Spleen (tissue), 11 donors: ENCODE measurements around the gene ARSG. TPM values are rescaled to one million over a fixed set of nuclear protein-coding genes. Genes with fewer than 3 reads are reported as not detected.

ENCODE experiments used
- DNase-seq: peaks from one replicate; pipeline ENCODE4 v3.0.0-alpha.2; 2020
- H3K27ac ChIP-seq, 8 donors: fragments of 200-600 bp; sonication (generic) in 7 of 8; 1 replicate in 4 of 8; 2 replicates in 4 of 8; pipeline versions ENCODE4 v1.5.0 to v1.8.0; 2016 to 2021; ENCODE audit warnings: inconsistent platforms in 4 of 8, mild to moderate bottlenecking in 4 of 8, moderate library complexity in 1 of 8
- H3K27me3 ChIP-seq, 7 donors: fragments of 200-600 bp; sonication (generic) in 6 of 7; replicated peaks in 1 of 7; 1 replicate in 4 of 7; 2 replicates in 3 of 7; pipeline versions ENCODE4 v1.5.0 to v1.8.0; 2016 to 2021; ENCODE audit warnings: inconsistent platforms in 3 of 7, mild to moderate bottlenecking in 1 of 7
- H3K36me3 ChIP-seq, 6 donors: fragments of 200-600 bp; sonication (generic) in 5 of 6; 1 replicate in 4 of 6; 2 replicates in 2 of 6; pipeline versions ENCODE4 v1.5.0 to v1.8.0; 2016 to 2021; ENCODE audit warnings: inconsistent platforms in 2 of 6
- H3K4me1 ChIP-seq, 6 donors: fragments of 200-600 bp; sonication (generic) in 5 of 6; 1 replicate in 3 of 6; 2 replicates in 3 of 6; pipeline versions ENCODE4 v1.5.0 to v1.8.0; 2016 to 2021; ENCODE audit warnings: inconsistent platforms in 3 of 6
- H3K4me3 ChIP-seq, 8 donors: fragments of 200-600 bp; sonication (generic) in 7 of 8; 1 replicate in 4 of 8; 2 replicates in 4 of 8; pipeline versions ENCODE4 v1.5.0 to v1.8.0; 2016 to 2021; ENCODE audit warnings: inconsistent platforms in 4 of 8, mild to moderate bottlenecking in 4 of 8, moderate library complexity in 2 of 8
- H3K9me3 ChIP-seq, 8 donors: fragments of 200-600 bp; sonication (generic) in 7 of 8; 1 replicate in 4 of 8; 2 replicates in 4 of 8; pipeline versions ENCODE4 v1.5.0 to v1.8.0; 2016 to 2021; ENCODE audit warnings: inconsistent platforms in 4 of 8
- CTCF ChIP-seq, 11 experiments: fragments of 200-600 bp in 7 of 11; fragments of 450-650 bp in 4 of 11; sonication (generic) in 4 of 11; IDR thresholded peaks in 8 of 11; conservative IDR thresholded peaks in 3 of 11; 1 replicate in 7 of 11; 2 replicates in 4 of 11; pipeline versions ENCODE4 v1.4.0 to v1.8.0; 2016 to 2021; ENCODE audit warnings: antibody characterized with exemption in 11 of 11, inconsistent platforms in 4 of 11, mild to moderate bottlenecking in 1 of 11
- POLR2A ChIP-seq, 3 donors: fragments of 450-650 bp; IDR thresholded peaks; one replicate each; pipeline ENCODE4 v1.5.1; 2017; ENCODE audit warnings: antibody characterized with exemption in 3 of 3, mild to moderate bottlenecking in 1 of 3
- POLR2AphosphoS5 ChIP-seq, 3 donors: sonication (generic); formaldehyde crosslinking; IDR thresholded peaks; one replicate each; pipeline ENCODE4 v1.5.1; 2017; ENCODE audit warnings: antibody characterized with exemption in 3 of 3
- WGBS, 5 donors: extraction: QIAGEN DNeasy Blood & Tissue Kit in 3 of 5; methylation state at CpG; one replicate each; pipeline versions ENCODE4 v1.1.5 to v1.1.7; 2013 to 2018; 5-methylcytosine and 5-hydroxymethylcytosine counted together
- intact Hi-C: fragments of 100-400 bp; cut with DNase I; formaldehyde crosslinking; loops from one replicate; pipeline ENCODE4 v1.15.0; 2023; ENCODE audit warnings: low total_unique reads
- polyA plus RNA-seq, 3 donors: library from polyadenylated mRNA; stranded (reverse); fragments of 200-250 nt; gene quantifications; one replicate each; pipeline ENCODE4 v1.2.1, GENCODE V29; 2013
- total RNA-seq, 7 donors: library from RNA; depleted of rRNA in 3 of 7; stranded (reverse); fragments of >200 nt in 3 of 7; fragmentation: NEBNext Ultra II Directional in 4 of 7; extraction: Animal tissue kit (Norgen Biotek cat#: 25700) in 4 of 7; gene quantifications; one replicate each; pipeline versions ENCODE4 v1.1.0 to v1.2.1, GENCODE V29; 2016 to 2021
- donor health status: healthy with polysubstance abuse.
- donor health status: DM: no; HTN: no; CAD: no; lungs with moderate emphysema.
- donor health status: DM: no; HTN: no; CAD: no.
- donor health status: Bipolar disorder and iron deficiency.
- donor health status: healthy.
- donor health status: DM: no; HTN: no; CAD: no.
- donor health status: DM: yes; HTN: yes; CAD: no.

Gene ARSG
- total and polyA plus RNA-seq, 10 donors: 1.5 to 24.3 (median 14.2) TPM

- DNase-seq: peak; percentile 32
- intact Hi-C loops: loop anchor here (10.0 kb wide), 1 partner anchor 155 kb away; no protein-coding TSS in a partner anchor
- Histone ChIP-seq H3K4me3 (no peak overlapping the region), H3K36me3 (peaks cover 0 to 100% (median 76%) of the 10 kb centered on the region in 6 donors), H3K9me3 (no peaks in the 10 kb centered on the region), H3K27ac (no peak overlapping the region), H3K27me3 (no peaks in the 10 kb centered on the region), H3K4me1 (peaks cover 0 to 3% (median 0%) of the 10 kb centered on the region in 6 donors)
- WGBS, 5 donors: 93 to 99% (median 94%) methylated on average over 11 of the region's 11 CpGs
- TF ChIP-seq POLR2AphosphoS5 (IDR thresholded peaks at IDR 0.05): no peak
- no peak for TF ChIP-seq CTCF (IDR thresholded peaks at IDR 0.05 in 8 of 11, conservative IDR thresholded peaks at IDR 0.05 in 3 of 11)
- no peak for TF ChIP-seq POLR2A (IDR thresholded peaks at IDR 0.05)
Measured at GRCh38 chr17:68429881-68430280, 138.6 kb downstream of the ARSG start.

- no peak overlapping the region for H3K27ac ChIP-seq
- no peaks in the 10 kb centered on the region for H3K27me3 ChIP-seq
- TF ChIP-seq CTCF (IDR thresholded peaks at IDR 0.05 in 8 of 11, conservative IDR thresholded peaks at IDR 0.05 in 3 of 11) (no peak), POLR2AphosphoS5 (IDR thresholded peaks at IDR 0.05) (no peak), POLR2A (IDR thresholded peaks at IDR 0.05) (no peak)
- no peaks in the 10 kb centered on the region for H3K9me3 ChIP-seq
- intact Hi-C loops: loop anchor here (10.0 kb wide), 1 partner anchor 156 kb away; no protein-coding TSS in a partner anchor
- peaks cover 0 to 100% (median 77%) of the 10 kb centered on the region in 6 donors for H3K36me3 ChIP-seq
- 84 to 95% (median 91%) methylated on average over 13 of the region's 13 CpGs for WGBS, 5 donors
- H3K4me3 ChIP-seq: no peak overlapping the region
- DNase-seq: peak; percentile 40
- peaks cover 0 to 10% (median 4%) of the 10 kb centered on the region in 6 donors for H3K4me1 ChIP-seq
Measured at GRCh38 chr17:68431045-68431608, 139.8 kb downstream of the ARSG start.

GRCh38 chr17:68431661-68432071 is 140.4 kb downstream of the ARSG start:
- Histone ChIP-seq H3K9me3 (no peaks in the 10 kb centered on the region), H3K27me3 (no peaks in the 10 kb centered on the region), H3K4me1 (peaks cover 3 to 16% (median 9%) of the 10 kb centered on the region in 6 donors), H3K4me3 (no peak overlapping the region), H3K27ac (no peak overlapping the region), H3K36me3 (peaks cover 0 to 95% (median 76%) of the 10 kb centered on the region in 6 donors)
- 64 to 75% (median 69%) methylated on average over 15 of the region's 15 CpGs for WGBS, 5 donors
- intact Hi-C loops: loop anchor here (10.0 kb wide), 1 partner anchor 157 kb away; no protein-coding TSS in a partner anchor
- TF ChIP-seq POLR2AphosphoS5 (IDR thresholded peaks at IDR 0.05): no peak
- no peak for TF ChIP-seq POLR2A (IDR thresholded peaks at IDR 0.05)
- peak in 3 of 11 experiments; percentile 21 to 24 (median 21) for TF ChIP-seq CTCF (IDR thresholded peaks at IDR 0.05 in 8 of 11, conservative IDR thresholded peaks at IDR 0.05 in 3 of 11)
- peak; percentile 51 for DNase-seq

GRCh38 chr17:68432086-68432864 is 141.0 kb downstream of the ARSG start:
- WGBS, 5 donors: 88 to 96% (median 93%) methylated on average over 14 of the region's 14 CpGs
- H3K9me3 ChIP-seq: no peaks in the 10 kb centered on the region
- H3K27me3 ChIP-seq: no peaks in the 10 kb centered on the region
- H3K27ac ChIP-seq: no peak overlapping the region
- intact Hi-C loops: loop anchor here (10.0 kb wide), 1 partner anchor 157 kb away; no protein-coding TSS in a partner anchor
- H3K4me3 ChIP-seq: no peak overlapping the region
- H3K36me3 ChIP-seq: peaks cover 0 to 89% (median 73%) of the 10 kb centered on the region in 6 donors
- DNase-seq: peak; percentile 28
- TF ChIP-seq POLR2A (IDR thresholded peaks at IDR 0.05) (no peak), CTCF (IDR thresholded peaks at IDR 0.05 in 8 of 11, conservative IDR thresholded peaks at IDR 0.05 in 3 of 11) (no peak), POLR2AphosphoS5 (IDR thresholded peaks at IDR 0.05) (no peak)
- H3K4me1 ChIP-seq: peaks cover 9 to 22% (median 15%) of the 10 kb centered on the region in 6 donors
